B cell (primary cell): ENCODE measurements around the gene USP12. TPM values are rescaled to one million over a fixed set of nuclear protein-coding genes. Genes with fewer than 3 reads are reported as not detected.

ENCODE experiments used
- ATAC-seq: fragments of 200-7000 bp; cut with Tn5 transposase; one replicate; pipeline ENCODE4 v1.10.0; 2021; ENCODE audit warnings: low read depth, mild to moderate bottlenecking, moderate number of reproducible peaks, moderate library complexity
- CTCF ChIA-PET: fragments of 350-600 bp; sonication (Branson Sonifier 250); formaldehyde crosslinking; loops from one replicate; lab custom pipeline; 2021; ENCODE audit warnings: antibody characterized with exemption, inconsistent platforms; lab: Charles Lee
- POLR2A ChIA-PET: fragments of 350-600 bp; sonication (Branson Sonifier 250); formaldehyde crosslinking; loops from one replicate; lab custom pipeline; 2021; ENCODE audit warnings: antibody characterized with exemption; lab: Charles Lee
- DNase-seq: peaks from one replicate; pipeline ENCODE4 v3.0.0; 2013
- H2AFZ ChIP-seq: 2 replicates; pipeline ENCODE4 v1.6.1; 2012; ENCODE audit warnings: mild to moderate bottlenecking, low read depth, low read length; ENCODE audit not compliant: insufficient read depth, poor library complexity, severe bottlenecking
- H3K27ac ChIP-seq, 2 donors: 1 replicate in 1 of 2; 2 replicates in 1 of 2; pipeline ENCODE4 v1.5.1; 2012 to 2013; ENCODE audit warnings: low read length in 2 of 2, mild to moderate bottlenecking in 2 of 2, moderate library complexity in 1 of 2
- H3K27me3 ChIP-seq, 4 experiments: fragments of 200-600 bp in 1 of 4; sonication (generic) in 1 of 4; replicated peaks in 1 of 4; 1 replicate in 2 of 4; 2 replicates in 2 of 4; pipeline versions ENCODE4 v1.6.1 to v1.7.0; 2013 to 2016; ENCODE audit warnings: low read length in 3 of 4, mild to moderate bottlenecking in 2 of 4, mixed read lengths in 1 of 4, moderate library complexity in 1 of 4; ENCODE audit not compliant: insufficient read depth in 4 of 4, control insufficient read depth in 3 of 4; ENCODE audit errors: control extremely low read depth in 1 of 4
- H3K36me3 ChIP-seq, 2 experiments: replicated peaks in 1 of 2; 1 replicate in 1 of 2; 2 replicates in 1 of 2; pipeline versions ENCODE4 v1.6.1 to v1.7.1; 2013; ENCODE audit warnings: low read length in 1 of 2; ENCODE audit not compliant: insufficient read depth in 2 of 2, control insufficient read depth in 1 of 2; ENCODE audit errors: control extremely low read depth in 1 of 2, extremely low read depth in 1 of 2
- H3K4me1 ChIP-seq, 2 donors: fragments of 200-600 bp in 1 of 2; sonication (generic) in 1 of 2; 1 replicate in 1 of 2; 2 replicates in 1 of 2; pipeline versions ENCODE4 v1.5.1 to v1.6.1; 2013 to 2017; ENCODE audit warnings: low read length in 2 of 2; ENCODE audit not compliant: control insufficient read depth in 2 of 2, insufficient read depth in 2 of 2
- H3K4me2 ChIP-seq: replicated peaks from 2 replicates; pipeline ENCODE3; 2012; ENCODE audit warnings: mild to moderate bottlenecking, low read depth, low read length; ENCODE audit not compliant: poor library complexity, severe bottlenecking
- H3K4me3 ChIP-seq, 5 experiments: fragments of 200-600 bp in 1 of 5; sonication (generic) in 1 of 5; 1 replicate in 3 of 5; 2 replicates in 2 of 5; pipeline versions ENCODE4 v1.5.1 to v1.7.0; 2011 to 2016; ENCODE audit warnings: low read length in 4 of 5, mild to moderate bottlenecking in 4 of 5, low read depth in 2 of 5, control low read depth in 1 of 5, moderate library complexity in 1 of 5; ENCODE audit not compliant: insufficient read depth in 1 of 5; ENCODE audit errors: control extremely low read depth in 1 of 5, extremely low read depth in 1 of 5
- H3K79me2 ChIP-seq: fragments of 200-600 bp; sonication (generic); one replicate; pipeline ENCODE4 v1.6.0; 2016; ENCODE audit warnings: low read length; ENCODE audit not compliant: control insufficient read depth, insufficient read depth
- H3K9ac ChIP-seq: fragments of 200-600 bp; sonication (generic); 2 replicates; pipeline ENCODE4 v1.6.1; 2017; ENCODE audit warnings: mild to moderate bottlenecking, low read length, moderate library complexity
- H3K9me3 ChIP-seq, 3 donors: one replicate each; pipeline versions ENCODE4 v1.6.1 to v1.7.1; 2013; ENCODE audit warnings: low read length in 2 of 3; ENCODE audit not compliant: control insufficient read depth in 2 of 3, insufficient read depth in 1 of 3; ENCODE audit errors: control extremely low read depth in 1 of 3
- H4K20me1 ChIP-seq: 2 replicates; pipeline ENCODE4 v1.6.0; 2012; ENCODE audit warnings: mild to moderate bottlenecking, low read length; ENCODE audit not compliant: insufficient read depth, control insufficient read depth, poor library complexity, severe bottlenecking
- H3K27ac Mint-ChIP-seq: one replicate; pipeline ENCODE4 v1.8.0; 2021; ENCODE audit warnings: mixed read lengths
- H3K27me3 Mint-ChIP-seq: one replicate; pipeline ENCODE4 v1.8.0; 2021; ENCODE audit warnings: mixed read lengths
- H3K4me1 Mint-ChIP-seq: one replicate; pipeline ENCODE4 v1.8.0; 2021; ENCODE audit warnings: mixed read lengths
- H3K4me3 Mint-ChIP-seq: one replicate; pipeline ENCODE4 v1.8.0; 2021; ENCODE audit warnings: mixed read lengths
- H3K9me3 Mint-ChIP-seq: one replicate; pipeline ENCODE4 v1.8.0; 2022; ENCODE audit warnings: mixed read lengths; ENCODE audit not compliant: insufficient read depth
- CTCF ChIP-seq: fragments of 200-600 bp; IDR thresholded peaks from one replicate; pipeline ENCODE4 v1.8.0; 2022; ENCODE audit warnings: antibody characterized with exemption, mild to moderate bottlenecking
- EZH2 ChIP-seq: IDR thresholded peaks from 2 replicates; pipeline ENCODE4 v1.6.1; 2012; ENCODE audit warnings: borderline replicate concordance, low read depth, mild to moderate bottlenecking, moderate library complexity, low read length; ENCODE audit not compliant: insufficient read depth, poor library complexity, severe bottlenecking
- WGBS: methylation state at CpG from one replicate; pipeline ENCODE4 v1.1.5; 2013; ENCODE audit warnings: missing lambda C conversion rate; ENCODE audit not compliant: insufficient coverage; 5-methylcytosine and 5-hydroxymethylcytosine counted together
- intact Hi-C: fragments of 100-400 bp; cut with micrococcal nuclease; formaldehyde crosslinking; loops from one replicate; pipeline ENCODE4 v1.10.0; 2022
- polyA plus RNA-seq: library from polyadenylated mRNA; depleted of rRNA; stranded (reverse); fragments of >200 nt; gene quantifications from 2 replicates; pipeline ENCODE4 v1.2.3, GENCODE V29; 2012
- total RNA-seq, 2 donors: library from RNA; stranded (reverse); fragments of 120-200 nt in 1 of 2; gene quantifications; 1 replicate in 1 of 2; 2 replicates in 1 of 2; pipeline versions ENCODE4 v1.2.3 to v1.2.4, GENCODE V29; 2013 to 2022

Gene USP12
- total and polyA plus RNA-seq, 2 donors (not counting 1 experiment from before 2014, with no cell fraction given): 21.7 to 46.3 TPM

- peaks cover 3% of the 10 kb centered on the region for H3K9me3 Mint-ChIP-seq
- H3K4me1 ChIP-seq: peaks cover 38 to 40% of the 10 kb centered on the region in 2 donors
- H3K9ac ChIP-seq: no peak overlapping the region
- H3K27ac ChIP-seq: peak overlapping the region in 1 of 2 donors; percentile 2
- no peak for TF ChIP-seq CTCF
- TF ChIP-seq EZH2: no peak
- H3K79me2 ChIP-seq: peaks cover 98% of the 10 kb centered on the region
- 40% methylated on average over 1 of the region's 4 CpGs for WGBS
- peak overlapping the region; percentile 33 for H3K4me3 Mint-ChIP-seq
- ATAC-seq (peak; percentile 84), DNase-seq (peak; percentile 56)
- H3K9me3 ChIP-seq: peaks cover 3 to 13% (median 12%) of the 10 kb centered on the region in 3 donors
- no peak overlapping the region for H3K4me2 ChIP-seq
- peaks cover 80% of the 10 kb centered on the region for H3K4me1 Mint-ChIP-seq
- intact Hi-C loops: loop anchor here (2.0 kb wide), 2 partner anchors 16 to 40 kb away; partner anchors contain the start of gene USP12
- H3K27me3 ChIP-seq: no peaks in the 10 kb centered on the region
- H4K20me1 ChIP-seq: peaks cover 74% of the 10 kb centered on the region
- ChIA-PET POLR2A (interaction anchor here (1.8 kb wide), 1 partner anchor 16 kb away, joined by 5 read pairs; no protein-coding TSS in a partner anchor), CTCF (interaction anchor here (0.6 to 1.4 kb wide), 4 partner anchors 14 to 1032 kb away, joined by 3 to 4 read pairs (median 4); no protein-coding TSS in a partner anchor)
- H2AFZ ChIP-seq: no peak overlapping the region
- H3K27me3 Mint-ChIP-seq: no peaks in the 10 kb centered on the region
- peaks cover 0 to 2% of the 10 kb centered on the region in 2 experiments for H3K36me3 ChIP-seq
- H3K4me3 ChIP-seq: no peak overlapping the region
- peak overlapping the region; percentile 80 for H3K27ac Mint-ChIP-seq
These were observed 40.5 kb downstream of the USP12 start for GRCh38 chr13:27130979-27131623.
